HuH-7 (cell line): ENCODE measurements around the gene ZFX.
"Not testable (repeated sequence)": the region's sequence is repeated elsewhere in the genome, so short reads cannot be mapped to it uniquely, and the experiment has no call there.

Experiments
- DNase-seq: peaks from one replicate; pipeline ENCODE4 v3.0.0; 2011; ENCODE audit warnings: low spot score

The ZFX gene

GRCh38 chrX:24153178-24153795 is 3.8 kb downstream of the ZFX start:
- no peak for DNase-seq

GRCh38 chrX:24153796-24154189 is 4.3 kb downstream of the ZFX start:
- DNase-seq, result no peak

GRCh38 chrX:24154490-24155034 is 5.0 kb downstream of the ZFX start:
- no peak for DNase-seq

- not testable (repeated sequence) for DNase-seq
These were observed 6.2 kb downstream of the ZFX start for GRCh38 chrX:24155747-24156146.

- DNase-seq, result no peak
These were observed 6.6 kb downstream of the ZFX start for GRCh38 chrX:24156177-24156576.

GRCh38 chrX:24158881-24159280 is 9.4 kb downstream of the ZFX start:
- DNase-seq, result no peak

GRCh38 chrX:24166078-24166477 is 16.5 kb downstream of the ZFX start:
- DNase-seq, result no peak

GRCh38 chrX:24167719-24168472 is 18.4 kb downstream of the ZFX start:
- no peak for DNase-seq

- no peak for DNase-seq
These were observed 19.3 kb downstream of the ZFX start for GRCh38 chrX:24168807-24169206.

GRCh38 chrX:24169211-24169610 is 19.7 kb downstream of the ZFX start:
- no peak for DNase-seq

GRCh38 chrX:24173115-24173847 is 23.8 kb downstream of the ZFX start:
- DNase-seq, result no peak

- DNase-seq, result no peak
These were observed 25.7 kb downstream of the ZFX start for GRCh38 chrX:24175276-24175675.

- no peak for DNase-seq
These were observed 28.9 kb downstream of the ZFX start for GRCh38 chrX:24178441-24178840.

- no peak for DNase-seq
These were observed 34.5 kb downstream of the ZFX start for GRCh38 chrX:24184018-24184417.

GRCh38 chrX:24186483-24186882 is 37.0 kb downstream of the ZFX start:
- DNase-seq, result no peak

- DNase-seq, result no peak
These were observed 37.5 kb downstream of the ZFX start for GRCh38 chrX:24186986-24187385.

GRCh38 chrX:24189490-24189889 is 40.0 kb downstream of the ZFX start:
- no peak for DNase-seq

GRCh38 chrX:24190500-24191156 is 41.1 kb downstream of the ZFX start:
- no peak for DNase-seq

GRCh38 chrX:24196509-24196908 is 47.0 kb downstream of the ZFX start:
- DNase-seq, result no peak

GRCh38 chrX:24198101-24198500 is 48.6 kb downstream of the ZFX start:
- no peak for DNase-seq

GRCh38 chrX:24200133-24200532 is 50.6 kb downstream of the ZFX start:
- DNase-seq, result no peak

- DNase-seq, result no peak
These were observed 51.7 kb downstream of the ZFX start for GRCh38 chrX:24201216-24201615.
